A673 (cell line): ENCODE measurements around the gene GNG3.

ENCODE experiments used
- EZH2 ChIP-seq: fragments of 200-600 bp; sonication (generic); IDR thresholded peaks from 2 replicates; pipeline ENCODE4 v1.6.1; 2017; ENCODE audit warnings: borderline replicate concordance, low read depth, mild to moderate bottlenecking, mixed read lengths, antibody characterized with exemption, low read length; ENCODE audit not compliant: poor library complexity, severe bottlenecking
- TF ChIP-seq, protein P1 (sequence below): fragments of 300-800, 200-600 bp; sonication (generic); conservative IDR thresholded peaks from 2 replicates; pipeline ENCODE4 v1.5.1; 2017; ENCODE audit warnings: low read depth, mild to moderate bottlenecking, antibody characterized with exemption, low read length, moderate library complexity, mixed read lengths

DNA sequence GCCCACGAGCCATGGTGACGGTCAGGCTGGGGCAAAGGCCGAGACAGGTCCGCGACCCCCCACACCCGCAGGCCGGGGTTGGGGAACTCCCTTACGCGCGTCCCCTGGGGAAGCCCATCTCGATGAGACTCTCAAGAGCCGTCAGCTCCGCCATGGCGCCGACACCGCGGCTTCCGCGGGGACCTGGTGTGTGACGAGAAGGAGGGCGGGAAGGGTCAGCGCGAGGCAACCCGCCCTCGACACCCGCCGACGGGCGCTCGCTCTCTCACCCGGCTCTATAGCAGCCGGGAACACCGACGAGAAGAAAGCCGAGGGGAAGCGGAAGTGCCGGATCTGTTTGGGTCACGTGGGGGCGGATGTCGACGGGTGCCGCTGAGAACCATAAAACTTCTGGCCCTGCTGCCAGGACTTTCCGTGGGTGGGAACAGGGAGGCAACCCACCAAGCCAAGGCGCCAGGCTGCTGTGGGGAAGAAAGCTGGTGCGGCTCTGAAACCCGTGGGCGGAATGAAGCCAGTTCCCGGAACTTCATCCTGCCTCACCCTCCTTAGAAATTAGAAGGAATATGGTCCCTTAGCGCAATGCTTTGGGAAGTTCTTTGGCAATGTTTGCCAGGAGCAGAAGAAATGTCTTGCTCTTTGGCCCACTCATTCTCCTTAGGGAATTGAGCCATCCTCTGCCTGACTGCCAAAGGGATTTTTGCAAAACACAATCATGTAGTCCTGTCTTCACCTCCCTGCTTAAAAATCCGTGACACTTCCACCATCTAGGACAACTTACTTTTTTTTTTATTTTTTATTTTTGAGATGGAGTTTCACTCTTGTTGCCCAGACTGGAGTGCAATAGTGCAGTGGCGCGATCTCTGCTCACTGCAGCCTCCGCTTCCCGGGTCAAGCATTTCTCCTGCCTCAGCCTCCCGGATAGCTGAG is 28.4 kb upstream of the GNG3 start, which contains the start of gene UBXN1:
- TF ChIP-seq, protein P1, sequence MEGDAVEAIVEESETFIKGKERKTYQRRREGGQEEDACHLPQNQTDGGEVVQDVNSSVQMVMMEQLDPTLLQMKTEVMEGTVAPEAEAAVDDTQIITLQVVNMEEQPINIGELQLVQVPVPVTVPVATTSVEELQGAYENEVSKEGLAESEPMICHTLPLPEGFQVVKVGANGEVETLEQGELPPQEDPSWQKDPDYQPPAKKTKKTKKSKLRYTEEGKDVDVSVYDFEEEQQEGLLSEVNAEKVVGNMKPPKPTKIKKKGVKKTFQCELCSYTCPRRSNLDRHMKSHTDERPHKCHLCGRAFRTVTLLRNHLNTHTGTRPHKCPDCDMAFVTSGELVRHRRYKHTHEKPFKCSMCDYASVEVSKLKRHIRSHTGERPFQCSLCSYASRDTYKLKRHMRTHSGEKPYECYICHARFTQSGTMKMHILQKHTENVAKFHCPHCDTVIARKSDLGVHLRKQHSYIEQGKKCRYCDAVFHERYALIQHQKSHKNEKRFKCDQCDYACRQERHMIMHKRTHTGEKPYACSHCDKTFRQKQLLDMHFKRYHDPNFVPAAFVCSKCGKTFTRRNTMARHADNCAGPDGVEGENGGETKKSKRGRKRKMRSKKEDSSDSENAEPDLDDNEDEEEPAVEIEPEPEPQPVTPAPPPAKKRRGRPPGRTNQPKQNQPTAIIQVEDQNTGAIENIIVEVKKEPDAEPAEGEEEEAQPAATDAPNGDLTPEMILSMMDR = no peak
- TF ChIP-seq EZH2 = no peak
